Pancreas (tissue), 10 donors: Measurements from ENCODE around the gene GPC6. TPM values are rescaled to one million over a fixed set of nuclear protein-coding genes. Genes with fewer than 3 reads are reported as not detected.

ENCODE experiments used
- ATAC-seq, 4 donors: fragments of 200-7000 bp; cut with Tn5 transposase; one replicate each; pipeline versions ENCODE4 v1.8.0 to v1.9.1; 2020; ENCODE audit warnings: mild to moderate bottlenecking in 4 of 4, moderate library complexity in 4 of 4
- DNase-seq, 6 donors: peaks; one replicate each; pipeline ENCODE4 v3.0.0-alpha.2; 2020
- FAIRE-seq: peaks from 2 replicates; lab custom pipeline; 2012; peaks lifted over from hg19 to GRCh38; lab: Jason Lieb, UNC
- H3K27ac ChIP-seq, 4 donors: fragments of 200-600 bp; sonication (generic); 1 replicate in 3 of 4; 2 replicates in 1 of 4; pipeline versions ENCODE4 v1.5.0 to v1.8.0; 2020
- H3K27me3 ChIP-seq, 4 donors: fragments of 200-600 bp; one replicate each; pipeline ENCODE4 v1.8.0; 2021
- H3K36me3 ChIP-seq, 3 donors: fragments of 200-600 bp; sonication (generic) in 1 of 3; one replicate each; pipeline versions ENCODE4 v1.5.0 to v1.8.0; 2020 to 2021
- H3K4me1 ChIP-seq, 3 donors: fragments of 200-600 bp; one replicate each; pipeline ENCODE4 v1.8.0; 2021
- H3K4me3 ChIP-seq, 4 donors: fragments of 200-600 bp; sonication (generic) in 2 of 4; one replicate each; pipeline versions ENCODE4 v1.5.0 to v1.8.0; 2020 to 2021
- H3K9me3 ChIP-seq, 4 donors: fragments of 200-600 bp; one replicate each; pipeline ENCODE4 v1.8.0; 2021
- WGBS, 2 donors: extraction: QIAGEN DNeasy Blood & Tissue Kit; methylation state at CpG; one replicate each; pipeline ENCODE4 v1.1.7; 2013; 5-methylcytosine and 5-hydroxymethylcytosine counted together
- intact Hi-C, 3 donors: fragments of 100-400 bp; cut with DNase I; formaldehyde crosslinking; loops; one replicate each; pipeline versions ENCODE4 v1.11.1 to v1.14.2; 2022
- polyA plus RNA-seq, 2 donors: library from polyadenylated mRNA; stranded (reverse); fragments of 200-250 nt; gene quantifications; one replicate each; pipeline ENCODE4 v1.2.3, GENCODE V29; 2013
- total RNA-seq, 6 donors: library from RNA; stranded (reverse); fragmentation: NEBNext Ultra II Directional in 4 of 6; extraction: Animal tissue kit (Norgen Biotek cat#: 25700) in 4 of 6; gene quantifications; one replicate each; pipeline versions ENCODE4 v1.2.1 to v1.2.4, GENCODE V29; 2021 to 2023
- TF ChIP-seq, protein P1 (sequence below), 4 donors: fragments of 200-600 bp; sonication (generic) in 3 of 4; IDR thresholded peaks; one replicate each; pipeline versions ENCODE4 v1.5.0 to v1.8.0; 2021; ENCODE audit warnings: antibody characterized with exemption in 4 of 4
- donor health status: healthy with polysubstance abuse.
- donor health status: DM: no; HTN: no; CAD: no; lungs with moderate emphysema.
- donor health status: DM: no; HTN: no; CAD: no.
- donor health status: control.
- donor health status: control.
- donor health status: Bipolar disorder and iron deficiency.
- donor health status: DM: yes; HTN: yes; CAD: no.
- donor health status: DM: no; HTN: no; CAD: no.
- donor health status: DM: no; HTN: no; CAD: no.
- donor health status: DM: yes; HTN: yes; CAD: no.

GPC6 gene
- total and polyA plus RNA-seq, 8 donors: 0.23 to 3.3 (median 1.2) TPM

DNA sequence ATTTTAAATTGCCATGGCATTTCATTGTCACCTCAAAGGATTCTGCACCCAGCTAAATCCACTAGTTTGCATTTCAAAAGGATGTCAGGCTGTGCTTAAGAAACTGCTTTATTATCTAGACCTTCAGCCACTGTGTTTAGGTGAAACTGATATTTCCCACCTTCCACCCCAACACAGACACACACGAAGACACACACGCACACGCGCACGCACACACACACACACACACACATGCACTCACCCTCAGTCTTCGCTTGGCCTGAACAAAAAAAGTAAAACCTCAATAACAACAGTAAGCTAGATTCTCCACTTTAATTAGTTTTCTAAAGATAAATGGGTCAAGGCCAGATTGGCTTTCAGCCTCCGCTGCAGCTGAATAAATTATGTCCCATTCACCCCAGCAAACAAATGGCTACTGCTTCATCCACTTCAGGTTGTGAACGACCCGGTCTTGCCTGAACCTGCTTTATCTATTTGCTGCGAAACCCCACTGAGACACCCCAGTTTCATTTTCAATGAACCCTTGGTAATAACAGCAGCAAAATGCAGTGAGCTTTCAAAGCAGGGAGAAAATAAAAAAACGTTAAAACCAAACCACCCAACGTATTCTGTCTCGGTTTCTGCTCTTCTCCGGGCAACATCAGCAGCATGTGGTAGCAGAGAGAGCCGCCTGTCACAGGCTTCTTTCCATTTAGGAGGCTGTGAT is 1086.1 kb downstream of the GPC6 start:
- intact Hi-C loops: no loop called here
- Histone ChIP-seq H3K27ac (no peak overlapping the region), H3K9me3 (no peaks in the 10 kb centered on the region), H3K36me3 (no peaks in the 10 kb centered on the region), H3K4me3 (no peak overlapping the region), H3K27me3 (no peaks in the 10 kb centered on the region), H3K4me1 (no peaks in the 10 kb centered on the region)
- WGBS, 2 donors: 59 to 67% methylated on average over 15 of the region's 15 CpGs
- no peak for FAIRE-seq
- TF ChIP-seq, protein P1, sequence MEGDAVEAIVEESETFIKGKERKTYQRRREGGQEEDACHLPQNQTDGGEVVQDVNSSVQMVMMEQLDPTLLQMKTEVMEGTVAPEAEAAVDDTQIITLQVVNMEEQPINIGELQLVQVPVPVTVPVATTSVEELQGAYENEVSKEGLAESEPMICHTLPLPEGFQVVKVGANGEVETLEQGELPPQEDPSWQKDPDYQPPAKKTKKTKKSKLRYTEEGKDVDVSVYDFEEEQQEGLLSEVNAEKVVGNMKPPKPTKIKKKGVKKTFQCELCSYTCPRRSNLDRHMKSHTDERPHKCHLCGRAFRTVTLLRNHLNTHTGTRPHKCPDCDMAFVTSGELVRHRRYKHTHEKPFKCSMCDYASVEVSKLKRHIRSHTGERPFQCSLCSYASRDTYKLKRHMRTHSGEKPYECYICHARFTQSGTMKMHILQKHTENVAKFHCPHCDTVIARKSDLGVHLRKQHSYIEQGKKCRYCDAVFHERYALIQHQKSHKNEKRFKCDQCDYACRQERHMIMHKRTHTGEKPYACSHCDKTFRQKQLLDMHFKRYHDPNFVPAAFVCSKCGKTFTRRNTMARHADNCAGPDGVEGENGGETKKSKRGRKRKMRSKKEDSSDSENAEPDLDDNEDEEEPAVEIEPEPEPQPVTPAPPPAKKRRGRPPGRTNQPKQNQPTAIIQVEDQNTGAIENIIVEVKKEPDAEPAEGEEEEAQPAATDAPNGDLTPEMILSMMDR (IDR thresholded peaks at IDR 0.05): no peak
- ATAC-seq: no peak
- no peak for DNase-seq

GRCh38 chr13:94313321-94313910 is 1086.8 kb downstream of the GPC6 start:
- Histone ChIP-seq H3K36me3 (no peaks in the 10 kb centered on the region), H3K27ac (no peak overlapping the region), H3K27me3 (no peaks in the 10 kb centered on the region), H3K4me3 (no peak overlapping the region), H3K9me3 (no peaks in the 10 kb centered on the region), H3K4me1 (no peaks in the 10 kb centered on the region)
- DNase-seq: no peak
- no peak for FAIRE-seq
- intact Hi-C loops: no loop called here
- TF ChIP-seq, protein P1 (IDR thresholded peaks at IDR 0.05): no peak
- no peak for ATAC-seq
- WGBS, 2 donors: 91 to 95% methylated on average over 3 of the region's 3 CpGs

GRCh38 chr13:94313926-94314325 is 1087.3 kb downstream of the GPC6 start:
- intact Hi-C loops: no loop called here
- ATAC-seq: no peak
- no peak overlapping the region for H3K27ac ChIP-seq
- no peak for DNase-seq
- 87 to 97% methylated on average over 3 of the region's 3 CpGs for WGBS, 2 donors
- H3K4me1 ChIP-seq: no peaks in the 10 kb centered on the region
- no peaks in the 10 kb centered on the region for H3K36me3 ChIP-seq
- no peaks in the 10 kb centered on the region for H3K27me3 ChIP-seq
- H3K9me3 ChIP-seq: no peaks in the 10 kb centered on the region
- TF ChIP-seq, protein P1 (IDR thresholded peaks at IDR 0.05): no peak
- H3K4me3 ChIP-seq: no peak overlapping the region
- no peak for FAIRE-seq

- no peaks in the 10 kb centered on the region for H3K36me3 ChIP-seq
- no peak overlapping the region for H3K4me3 ChIP-seq
- no peak for FAIRE-seq
- no peak overlapping the region for H3K27ac ChIP-seq
- intact Hi-C loops: no loop called here
- DNase-seq: no peak
- H3K9me3 ChIP-seq: no peaks in the 10 kb centered on the region
- no peak for ATAC-seq
- WGBS, 2 donors: 86 to 96% methylated on average over 1 of the region's 1 CpG
- TF ChIP-seq, protein P1 (IDR thresholded peaks at IDR 0.05): no peak
- no peaks in the 10 kb centered on the region for H3K27me3 ChIP-seq
- H3K4me1 ChIP-seq: no peaks in the 10 kb centered on the region
Measured at GRCh38 chr13:94315188-94315587, 1088.6 kb downstream of the GPC6 start.

- 54 to 61% methylated on average over 2 of the region's 2 CpGs for WGBS, 2 donors
- Histone ChIP-seq H3K27ac (no peak overlapping the region), H3K36me3 (no peaks in the 10 kb centered on the region), H3K9me3 (no peaks in the 10 kb centered on the region), H3K4me1 (no peaks in the 10 kb centered on the region), H3K4me3 (no peak overlapping the region), H3K27me3 (no peaks in the 10 kb centered on the region)
- FAIRE-seq (no peak), DNase-seq (no peak), ATAC-seq (no peak)
- intact Hi-C loops: no loop called here
- TF ChIP-seq, protein P1 (IDR thresholded peaks at IDR 0.05): no peak
Measured at GRCh38 chr13:94317063-94317491, 1090.5 kb downstream of the GPC6 start.
